Measurements from ENCODE around the gene GPR31.
"Not testable (repeated sequence)": the region's sequence is repeated elsewhere in the genome, so short reads cannot be mapped to it uniquely, and the experiment has no call there.

The GPR31 gene, protein sequence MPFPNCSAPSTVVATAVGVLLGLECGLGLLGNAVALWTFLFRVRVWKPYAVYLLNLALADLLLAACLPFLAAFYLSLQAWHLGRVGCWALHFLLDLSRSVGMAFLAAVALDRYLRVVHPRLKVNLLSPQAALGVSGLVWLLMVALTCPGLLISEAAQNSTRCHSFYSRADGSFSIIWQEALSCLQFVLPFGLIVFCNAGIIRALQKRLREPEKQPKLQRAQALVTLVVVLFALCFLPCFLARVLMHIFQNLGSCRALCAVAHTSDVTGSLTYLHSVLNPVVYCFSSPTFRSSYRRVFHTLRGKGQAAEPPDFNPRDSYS

DNA sequence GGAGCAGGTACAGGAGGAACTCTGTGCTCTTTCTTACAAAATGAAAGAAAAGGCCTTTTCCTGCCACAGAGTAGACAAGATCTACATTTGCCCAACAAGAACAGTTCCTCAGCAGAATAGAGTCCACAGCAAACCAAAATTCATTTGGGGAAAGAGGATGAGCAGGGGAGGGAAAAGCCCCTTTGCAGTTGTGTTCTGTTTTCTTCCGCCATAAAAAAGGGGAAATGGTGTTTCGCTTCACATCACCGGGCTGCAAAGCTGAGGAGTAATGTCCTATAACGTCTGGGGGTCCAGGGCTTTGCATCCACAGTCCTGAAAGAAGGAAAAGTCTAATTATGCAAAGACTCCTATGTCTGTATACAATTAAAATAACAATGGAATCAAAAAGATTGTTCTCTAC is at the start of gene GPR31:
TSS of gene GPR31 (minus strand) at position 118 of the 400 bp plus-strand sequence. CDS start 149 bp downstream, outside the sequence.
- DNase-seq = no peak

DNA sequence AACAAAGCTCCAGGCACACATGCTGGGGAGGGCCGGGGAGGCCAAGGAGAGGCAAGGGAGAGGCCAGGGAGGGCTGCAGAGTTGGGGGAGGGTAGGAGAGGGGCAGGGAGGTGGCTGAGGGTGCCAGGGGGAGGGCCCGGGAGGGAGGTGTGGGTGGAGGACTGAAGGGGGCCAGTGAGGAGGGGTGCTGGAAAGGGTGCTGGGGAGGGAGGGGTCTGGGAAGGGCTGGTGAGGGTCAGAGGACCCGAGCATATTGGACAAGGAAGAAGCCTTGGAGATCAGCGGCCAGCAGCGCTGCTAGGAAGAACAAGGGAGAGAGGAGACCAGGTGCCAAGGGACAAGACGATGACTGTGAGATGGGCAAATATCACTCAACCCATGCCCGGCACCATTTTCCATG is 49.7 kb upstream of the GPR31 start:
- DNase-seq = no peak

DNA sequence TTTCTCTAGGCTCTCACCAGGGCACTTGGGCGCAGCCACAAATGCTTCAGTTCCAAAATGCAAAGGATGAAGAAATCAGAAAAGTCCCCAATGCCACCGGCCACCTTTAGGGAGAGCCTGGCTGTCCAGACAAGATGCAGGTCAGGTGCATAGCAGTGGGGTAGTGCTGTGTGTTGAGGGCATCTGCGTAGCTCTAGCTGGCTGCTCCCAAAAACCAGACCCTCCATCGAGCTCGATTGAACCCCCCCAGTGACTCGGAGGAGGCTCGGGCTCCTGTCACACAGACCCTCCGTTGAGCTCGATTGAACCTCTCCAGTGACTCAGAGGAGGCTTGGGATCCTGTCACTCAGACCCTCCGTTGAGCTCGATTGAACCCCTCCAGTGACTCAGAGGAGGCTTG is 47.5 kb upstream of the GPR31 start:
- not testable (repeated sequence) for DNase-seq

DNA sequence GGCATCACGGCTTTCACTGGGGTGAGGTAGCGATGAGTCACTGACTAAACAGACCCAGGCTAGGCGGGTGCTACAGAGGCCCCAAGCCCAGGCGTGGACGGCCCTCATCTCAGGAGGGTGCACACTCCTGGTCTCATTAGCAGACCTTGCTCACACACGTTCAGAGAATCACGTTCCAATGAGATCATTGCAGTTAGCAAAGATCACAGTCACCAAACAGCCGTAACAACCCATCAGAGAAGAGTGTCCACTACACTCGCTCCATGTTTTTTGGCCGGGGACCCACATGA is 46.2 kb upstream of the GPR31 start:
- DNase-seq = not testable (repeated sequence)

DNA sequence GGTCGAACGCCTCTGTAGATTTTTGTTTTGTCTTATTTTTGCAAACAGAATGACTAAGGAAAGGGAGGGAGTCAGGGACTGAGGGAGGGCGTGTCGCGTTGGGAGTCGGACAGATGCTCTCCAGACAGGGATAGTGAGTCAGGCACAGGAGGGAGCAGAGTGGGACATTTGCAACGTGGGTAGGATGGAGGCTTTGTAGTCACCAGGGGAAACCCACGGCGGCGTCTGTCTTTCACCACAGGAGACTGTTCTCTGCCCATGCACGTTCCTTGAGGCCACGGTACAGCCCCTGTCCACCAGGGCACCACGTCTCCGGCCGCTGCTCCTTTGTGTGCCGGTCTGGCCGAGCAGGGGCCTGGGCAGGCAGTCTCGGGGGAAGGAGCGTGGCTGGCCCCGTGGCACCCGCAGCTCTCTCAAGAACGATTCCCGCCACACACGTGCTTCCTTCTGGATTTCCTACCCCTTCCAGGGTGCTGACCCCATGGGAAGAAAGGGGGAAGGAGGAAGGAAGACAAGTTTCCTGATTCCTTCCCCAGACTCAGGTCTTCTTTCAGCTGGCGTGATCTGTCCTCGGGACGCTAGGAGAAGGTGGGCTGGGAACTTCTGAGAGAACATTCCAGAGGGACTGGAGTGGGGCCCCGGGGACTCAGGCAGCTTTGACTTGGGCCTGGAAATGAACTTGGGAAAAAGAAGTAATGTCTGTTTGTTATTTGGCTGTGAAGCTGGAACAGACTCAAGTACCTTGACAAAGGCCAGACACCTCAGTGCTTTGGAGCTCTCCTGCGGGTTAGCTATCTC is 45.7 kb upstream of the GPR31 start:
- not testable (repeated sequence) for DNase-seq

DNA sequence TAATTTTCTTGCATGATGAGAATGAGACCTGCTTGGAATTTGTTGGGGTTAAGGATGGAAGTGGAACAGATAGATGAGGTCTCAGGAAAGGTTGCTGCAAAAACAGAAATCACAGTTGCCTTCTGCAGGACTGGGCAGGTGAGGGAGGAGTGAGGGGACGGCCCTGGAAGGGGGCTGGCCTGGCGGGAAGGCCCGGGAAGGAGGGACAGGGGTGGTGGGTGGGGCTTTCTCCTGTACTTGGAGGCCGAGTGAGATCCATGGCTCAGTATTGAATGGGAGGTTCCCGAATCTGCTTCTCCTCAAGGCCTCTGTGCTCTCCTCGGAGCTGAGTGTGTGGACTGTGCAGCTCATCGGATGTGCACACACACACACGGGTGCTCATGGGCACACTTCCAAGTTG is 44.8 kb upstream of the GPR31 start:
- DNase-seq = not testable (repeated sequence)

DNA sequence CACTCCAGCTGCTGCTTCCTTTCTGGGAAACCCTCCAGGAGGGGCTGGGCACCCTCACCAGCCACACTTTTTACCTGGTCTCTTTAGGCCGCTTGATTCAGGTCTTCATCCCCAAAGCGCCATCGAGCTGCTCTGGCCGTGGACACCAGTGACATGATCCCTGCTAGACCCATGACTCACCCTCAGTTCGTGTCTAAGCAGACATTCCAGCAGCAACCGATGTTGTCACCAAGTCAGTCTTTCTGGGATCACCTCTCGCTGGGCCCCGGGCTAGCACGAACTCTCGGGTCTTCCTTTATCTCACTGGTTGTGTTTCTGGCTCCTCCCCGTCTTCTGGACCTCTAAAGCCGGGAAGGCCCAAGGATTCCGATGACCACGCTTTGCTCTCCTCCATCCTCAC is 43.0 kb upstream of the GPR31 start:
- no peak for DNase-seq

DNA sequence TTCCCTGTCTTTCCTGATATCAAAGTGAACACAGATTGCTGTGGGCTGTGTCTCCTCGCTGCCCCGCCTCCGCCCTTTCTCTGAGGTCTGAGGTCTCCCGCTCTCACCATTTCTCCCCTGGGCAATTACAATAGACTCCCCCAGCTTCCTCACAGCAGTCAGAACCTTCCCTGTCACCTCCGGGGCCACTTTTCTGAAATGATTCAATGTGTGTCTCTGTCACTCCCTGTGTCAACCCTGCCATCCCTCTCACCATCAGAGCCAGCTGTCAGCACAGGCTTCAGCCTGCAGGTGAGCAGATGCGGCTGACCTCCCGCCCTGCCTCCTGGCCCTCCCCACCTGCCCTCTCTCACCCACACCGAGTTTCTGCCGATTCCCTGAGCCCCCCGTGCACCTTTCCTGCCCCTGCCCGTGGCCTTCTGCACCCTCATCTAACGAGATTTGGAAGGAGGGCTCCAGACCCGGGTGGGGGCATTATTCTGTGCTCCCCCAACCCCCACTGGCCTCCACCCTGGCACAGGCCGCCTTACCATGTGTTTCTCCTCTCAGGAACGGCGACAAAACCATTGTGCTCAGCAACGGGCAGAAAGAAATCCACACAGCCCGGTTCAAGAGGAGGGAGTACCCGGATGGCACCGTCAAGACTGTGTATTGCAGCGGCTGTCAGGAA is 38.3 kb upstream of the GPR31 start:
- not testable (repeated sequence) for DNase-seq

DNA sequence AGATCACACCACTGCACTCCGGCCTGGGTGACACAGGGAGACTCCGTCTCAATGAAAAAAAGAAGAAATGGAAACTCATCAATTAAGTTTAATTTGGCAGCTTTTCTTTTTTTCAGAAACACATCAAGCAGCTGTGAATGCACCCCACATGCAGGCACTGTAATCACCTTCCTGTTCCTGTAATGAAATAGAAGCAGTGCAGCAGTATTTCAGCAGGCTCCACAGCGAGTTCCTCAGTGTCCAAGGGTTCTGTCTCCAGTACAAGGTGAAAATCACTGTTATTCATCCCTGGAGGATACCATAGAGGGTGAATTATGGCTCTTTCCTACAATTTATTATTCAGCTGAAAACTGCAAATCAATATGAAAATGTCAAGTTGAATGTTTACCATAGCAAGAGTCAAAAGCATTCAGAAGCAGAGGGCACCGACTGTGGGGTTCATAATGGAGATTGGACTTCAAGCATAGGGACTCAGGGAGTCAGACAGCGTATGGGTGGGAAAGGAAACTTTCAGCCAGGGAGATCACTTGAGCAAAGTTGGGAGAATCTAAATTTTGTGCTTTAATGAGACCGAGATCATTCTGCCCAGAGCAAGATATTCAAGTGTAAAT is 35.8 kb upstream of the GPR31 start:
- not testable (repeated sequence) for DNase-seq

DNA sequence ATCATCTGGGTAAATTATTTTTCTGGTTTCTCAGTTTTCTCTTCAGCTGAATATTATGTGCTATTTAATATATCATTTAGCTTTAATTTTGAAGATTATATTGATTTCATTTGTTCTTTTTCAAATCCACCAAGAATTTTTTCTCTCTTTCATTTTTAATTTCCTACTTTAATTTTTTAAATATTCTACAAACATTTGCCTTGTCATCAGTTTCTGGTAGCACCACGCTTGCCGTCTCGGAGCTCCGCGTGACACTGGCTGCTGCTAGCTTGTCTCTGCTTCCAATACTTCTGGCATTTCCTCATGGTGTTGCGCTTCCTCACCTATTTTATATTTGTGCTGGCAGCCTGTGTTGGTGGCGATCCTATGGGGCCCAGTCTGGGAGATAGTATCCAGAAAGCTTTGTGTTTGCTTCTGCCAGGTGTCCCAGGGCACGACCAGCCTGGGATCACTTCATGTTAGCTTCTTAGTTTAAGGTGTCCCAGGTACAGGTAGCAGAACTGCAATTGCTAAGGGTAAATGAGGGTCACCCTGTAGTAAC is 33.3 kb upstream of the GPR31 start:
- DNase-seq = not testable (repeated sequence)

DNA sequence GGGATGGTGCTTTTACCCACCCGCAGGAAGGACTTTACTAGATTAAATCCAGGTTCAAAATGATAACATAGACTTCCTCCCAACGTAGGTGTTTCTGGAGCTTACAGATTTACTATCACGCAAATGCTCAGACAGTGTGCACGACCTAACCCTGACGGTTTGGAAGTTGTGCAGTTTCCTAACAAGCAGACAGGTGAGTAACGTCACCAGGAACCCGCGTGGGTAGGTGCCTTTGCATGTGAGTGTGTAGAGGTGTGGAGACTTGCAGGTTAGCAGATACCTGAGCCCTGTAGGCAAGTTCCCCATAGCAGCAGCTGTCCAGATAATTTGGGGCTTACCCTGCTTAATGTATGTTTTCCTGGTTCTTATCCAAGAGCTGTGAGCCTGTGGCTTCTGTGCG is 29.5 kb upstream of the GPR31 start:
- not testable (repeated sequence) for DNase-seq

DNA sequence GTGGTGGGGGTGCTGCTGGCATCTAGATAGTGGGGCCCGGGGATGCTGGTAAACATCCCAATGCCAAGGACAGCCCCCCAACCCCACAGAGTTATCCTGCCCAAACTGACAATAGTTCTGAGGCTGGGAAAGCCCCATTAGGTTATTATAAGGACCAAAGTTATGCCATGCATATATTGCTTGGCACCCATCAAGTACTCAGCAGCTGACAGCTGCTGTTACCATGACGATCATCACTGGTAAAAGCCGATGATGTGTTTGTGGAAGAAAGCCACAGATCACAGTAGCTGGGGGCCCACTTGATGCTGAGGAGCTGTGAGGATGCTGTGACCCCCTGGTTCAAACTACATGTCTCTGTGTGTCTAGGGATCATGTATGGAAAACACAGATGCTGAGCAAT is 27.3 kb upstream of the GPR31 start:
- DNase-seq = not testable (repeated sequence)

DNA sequence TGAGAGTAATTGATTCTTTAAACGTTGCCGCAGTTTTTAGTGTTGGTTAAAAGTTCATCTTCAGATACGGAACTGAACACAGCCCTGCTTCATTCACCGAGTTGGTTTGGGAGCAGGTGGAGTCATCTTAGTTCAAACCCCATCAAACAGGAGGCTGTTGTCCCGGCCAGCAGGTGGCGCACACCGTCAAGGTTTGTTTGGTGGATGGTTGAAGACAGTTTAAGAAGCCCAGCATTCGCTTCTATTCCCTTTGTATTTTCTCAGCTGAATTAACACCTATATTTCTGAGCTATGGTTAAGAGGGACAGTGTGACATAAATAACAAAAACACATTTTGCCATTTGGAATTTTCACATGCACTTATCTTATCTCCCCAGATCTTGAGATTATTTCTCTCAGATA is 25.1 kb upstream of the GPR31 start:
- not testable (repeated sequence) for DNase-seq

DNA sequence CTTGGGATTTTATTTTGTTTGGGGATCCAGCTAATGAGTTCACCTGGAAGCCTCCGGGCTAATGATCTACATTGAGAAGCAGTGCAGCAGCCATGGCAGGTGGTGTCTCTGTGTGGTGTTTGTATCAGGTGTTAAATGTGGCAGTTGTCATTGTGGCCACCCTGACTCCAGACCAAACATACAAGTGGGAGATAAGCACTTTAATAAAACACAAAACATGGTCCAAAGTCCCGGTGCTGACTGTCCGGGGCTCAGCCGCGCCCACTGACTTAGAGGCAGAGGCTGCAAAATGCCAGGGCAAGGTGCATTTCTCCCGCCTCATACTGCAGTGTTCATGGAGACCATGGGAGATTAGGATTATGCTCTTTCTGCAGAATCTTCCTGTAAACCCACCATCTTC is 23.6 kb upstream of the GPR31 start:
- not testable (repeated sequence) for DNase-seq

DNA sequence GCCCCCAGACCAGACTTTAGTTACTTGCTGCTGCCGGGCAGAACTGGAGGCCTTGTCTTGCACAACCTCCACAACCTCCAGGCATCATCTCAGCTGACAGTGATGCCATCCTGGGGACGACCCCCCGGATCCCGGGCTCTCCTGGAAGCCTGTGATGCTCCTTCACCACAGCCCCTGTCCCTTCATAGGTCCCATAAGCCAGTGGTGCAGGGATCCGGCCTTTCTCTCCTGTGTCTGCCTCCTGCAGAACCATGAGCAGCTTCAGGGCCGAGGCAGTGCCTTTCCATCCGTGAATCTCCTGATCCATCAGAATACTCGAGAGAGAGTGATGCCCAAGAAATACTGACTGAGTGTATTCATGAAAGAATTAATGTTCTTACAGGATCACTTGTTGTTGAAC is 22.3 kb upstream of the GPR31 start:
- not testable (repeated sequence) for DNase-seq

DNA sequence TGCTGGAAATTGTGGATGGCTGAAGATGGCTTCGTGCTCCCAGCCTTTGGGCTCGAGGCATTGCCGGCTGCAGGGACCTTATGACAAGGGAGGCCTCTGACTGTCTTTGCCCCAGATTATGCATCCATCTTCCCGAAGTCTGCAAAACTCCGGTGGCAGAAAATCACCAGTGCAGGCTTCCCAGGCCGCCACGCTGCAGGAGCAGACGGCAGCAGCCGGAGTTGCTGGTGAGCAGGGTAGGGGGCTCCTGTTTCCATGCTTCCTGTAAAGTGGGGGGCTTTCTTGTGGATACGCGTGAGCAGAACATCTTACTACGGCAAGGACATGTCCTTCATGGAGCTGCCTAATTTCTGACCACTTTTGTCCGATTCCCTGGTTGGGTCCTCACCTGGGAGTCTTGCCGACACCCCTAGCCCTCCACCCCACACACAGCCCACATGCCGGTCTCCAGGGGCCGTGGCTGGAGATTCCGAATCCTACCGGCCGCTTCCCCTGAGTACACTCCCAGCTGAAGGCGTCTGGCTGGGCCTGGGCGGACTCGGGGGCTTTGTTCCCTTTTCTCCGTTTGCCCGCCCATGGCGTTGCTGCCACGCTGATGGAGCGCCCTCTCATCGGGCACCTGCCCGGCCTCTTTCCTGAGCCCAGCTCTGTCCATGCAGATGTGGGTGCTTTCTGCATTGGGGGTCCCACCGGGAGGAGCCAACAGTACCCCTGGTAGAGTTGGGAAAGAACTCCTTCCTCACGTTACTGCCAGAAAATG is 21.3 kb upstream of the GPR31 start:
- not testable (repeated sequence) for DNase-seq

DNA sequence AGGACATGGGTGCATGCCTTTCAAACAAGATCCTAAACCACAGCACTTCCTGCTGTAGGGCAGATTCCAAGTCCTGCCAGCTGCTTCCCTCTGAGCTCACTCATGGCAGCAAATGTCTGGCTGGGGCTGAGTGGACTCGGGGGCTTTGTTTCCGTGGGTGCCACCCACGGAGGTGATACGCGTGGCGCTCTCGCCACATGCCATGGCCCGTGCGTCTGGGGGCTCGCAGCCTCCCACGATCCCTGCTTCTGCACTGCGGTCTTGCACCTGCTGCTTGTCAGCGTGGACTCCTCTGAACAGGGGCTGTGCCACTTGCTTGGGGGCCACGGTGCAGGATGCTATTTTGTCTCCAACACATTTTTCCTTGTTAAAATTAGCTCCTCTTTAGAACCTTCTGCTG is 19.5 kb upstream of the GPR31 start:
- not testable (repeated sequence) for DNase-seq

DNA sequence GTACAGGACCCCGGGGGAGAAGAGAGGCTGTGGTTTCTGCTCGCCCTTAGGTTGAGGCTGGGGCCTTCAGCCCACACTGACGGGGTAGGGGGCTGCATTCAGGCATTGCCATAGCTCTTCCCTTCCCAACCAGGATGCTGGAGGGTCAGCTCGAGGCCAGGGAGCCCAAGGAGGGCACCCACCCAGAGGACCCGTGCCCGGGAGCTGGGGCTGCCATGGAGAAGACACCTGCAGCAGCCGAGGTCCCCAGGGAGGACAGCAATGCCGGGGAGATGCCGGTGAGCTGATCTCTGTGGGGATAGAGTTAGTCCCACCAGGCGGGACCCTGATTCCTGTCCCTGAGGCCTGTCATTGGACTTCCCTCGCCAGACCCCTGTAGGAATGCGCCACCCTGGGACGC is 14.2 kb upstream of the GPR31 start:
- not testable (repeated sequence) for DNase-seq

DNA sequence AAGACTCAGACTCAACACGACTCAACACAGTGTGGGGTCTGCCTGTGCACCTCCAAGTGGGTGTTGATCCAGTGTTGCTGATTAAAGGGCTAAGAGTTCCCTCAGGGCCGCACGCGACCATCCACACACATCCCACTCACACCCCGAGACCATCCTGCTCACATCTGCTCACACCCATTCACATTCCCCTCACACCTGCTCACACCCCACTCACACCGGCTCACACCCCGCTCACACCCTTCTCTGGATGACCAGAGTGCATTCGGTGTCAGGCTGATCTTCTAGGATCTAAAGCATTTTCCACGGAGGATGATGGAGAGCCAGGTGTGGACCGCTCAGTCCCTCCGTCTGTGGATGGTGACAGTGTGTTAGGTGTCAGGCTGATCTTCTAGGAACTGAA is 13.5 kb upstream of the GPR31 start:
- DNase-seq = not testable (repeated sequence)

DNA sequence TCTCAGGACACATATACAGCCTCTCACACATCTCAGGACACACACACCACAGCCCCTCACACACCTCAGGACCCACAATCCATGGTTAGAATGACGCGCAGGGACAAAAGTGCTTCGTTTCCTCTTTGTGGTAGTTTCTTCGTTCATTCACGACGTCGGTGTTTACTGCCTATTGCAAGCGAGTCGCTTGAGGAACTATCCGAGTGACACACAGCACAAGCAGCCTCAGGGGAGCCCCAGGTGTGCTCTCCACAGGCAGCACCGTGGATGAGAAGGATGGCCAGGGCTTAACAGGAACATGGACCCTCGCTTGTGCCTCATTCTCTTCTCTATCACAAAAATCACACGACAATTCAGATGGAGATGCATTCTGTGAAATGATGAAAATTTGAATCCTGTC is 12.1 kb upstream of the GPR31 start:
- not testable (repeated sequence) for DNase-seq

DNA sequence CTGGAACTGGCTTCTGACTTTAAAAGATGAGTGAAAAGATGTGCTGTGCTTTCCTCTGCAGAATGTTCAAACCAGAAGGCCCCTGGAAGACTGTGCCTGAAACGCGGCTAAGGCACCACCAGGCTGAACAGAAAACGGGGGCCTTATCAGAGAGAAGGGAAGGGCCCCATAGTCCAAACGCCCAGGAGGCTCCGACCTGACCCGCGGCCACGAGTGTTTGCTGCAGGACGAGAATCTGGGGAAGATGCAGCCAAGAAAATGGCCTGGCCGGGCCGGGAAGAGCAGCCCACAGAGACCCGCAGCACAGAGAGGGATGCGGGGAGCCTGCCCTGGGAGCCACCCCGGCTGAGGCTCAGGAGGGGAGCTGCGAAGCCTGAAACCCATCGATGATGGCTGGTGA is 10.5 kb upstream of the GPR31 start:
- not testable (repeated sequence) for DNase-seq

DNA sequence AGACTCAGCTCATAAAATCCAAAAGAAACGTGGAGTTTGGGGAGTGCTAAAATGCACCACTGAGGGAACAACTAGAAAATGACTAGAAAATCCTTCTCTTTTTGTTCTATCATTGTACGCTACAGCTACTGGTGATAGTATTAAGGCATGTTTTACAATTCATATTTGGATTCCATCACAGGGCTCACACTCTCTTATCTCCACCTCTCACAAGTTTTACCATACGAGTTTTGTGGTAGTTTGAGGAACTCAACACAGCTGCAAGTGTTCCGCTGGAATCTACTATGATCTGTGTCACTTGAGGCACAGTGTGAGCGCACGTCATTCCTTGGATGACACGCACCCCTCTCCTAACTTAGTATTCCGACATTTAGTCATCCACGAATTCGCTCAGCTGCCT is 9.9 kb upstream of the GPR31 start:
- DNase-seq = not testable (repeated sequence)

Data from OCI-M1 (cell line).